IMR-90 (cell line): ENCODE data around the gene PLEKHH2. TPM values are rescaled to one million over a fixed set of nuclear protein-coding genes. Genes with fewer than 3 reads are reported as not detected.

ENCODE experiments used
- ATAC-seq: fragments of 200-7000 bp; cut with Tn5 transposase; 2 replicates; pipeline ENCODE4 v1.9.1; 2020; ENCODE audit warnings: low read depth, mild to moderate bottlenecking, moderate library complexity
- BruUV-seq: library from RNA; stranded (reverse); fragments of 400-500 nt; replicated peaks from 2 replicates; lab custom pipeline; 2021; lab: Mats Ljungman, UMichigan
- CTCF ChIA-PET: fragments of 300-600 bp; formaldehyde crosslinking; extraction: SDS; loops from one replicate; lab custom pipeline; 2021; ENCODE audit warnings: antibody characterized with exemption; lab: Yijun Ruan, JAX
- POLR2A ChIA-PET: fragments of 300-600 bp; sonication (Branson Sonifier 250); formaldehyde crosslinking; loops from one replicate; lab custom pipeline; 2022; ENCODE audit warnings: antibody characterized with exemption; ENCODE audit not compliant: unreplicated experiment; lab: Charles Lee
- DNase-seq: peaks from one replicate; pipeline ENCODE4 v3.0.0; 2013
- H2AFZ ChIP-seq: replicated peaks from 2 replicates; pipeline ENCODE3; 2013; ENCODE audit warnings: low read length, mild to moderate bottlenecking; ENCODE audit not compliant: poor library complexity
- H2AK5ac ChIP-seq: 2 replicates; pipeline ENCODE4 v1.6.1; 2013; ENCODE audit warnings: low read depth, low read length, inconsistent platforms
- H2AK9ac ChIP-seq: replicated peaks from 2 replicates; pipeline ENCODE3; 2013; ENCODE audit warnings: mild to moderate bottlenecking, low read depth, low read length, moderate library complexity; ENCODE audit not compliant: poor library complexity
- H2BK120ac ChIP-seq: 2 replicates; pipeline ENCODE4 v1.6.1; 2013; ENCODE audit warnings: low read depth, low read length, inconsistent platforms
- H2BK15ac ChIP-seq: 3 replicates; pipeline ENCODE4 v1.6.1; 2013; ENCODE audit warnings: low read depth, low read length, inconsistent platforms
- H2BK20ac ChIP-seq: 2 replicates; pipeline ENCODE4 v1.6.1; 2013; ENCODE audit warnings: low read depth, mild to moderate bottlenecking, inconsistent platforms, low read length, moderate library complexity
- H2BK5ac ChIP-seq: 2 replicates; pipeline ENCODE4 v1.6.1; 2013; ENCODE audit warnings: mild to moderate bottlenecking, low read depth, low read length, inconsistent platforms; ENCODE audit not compliant: poor library complexity, severe bottlenecking
- H3K14ac ChIP-seq: replicated peaks from 2 replicates; pipeline ENCODE4 v1.6.1; 2013; ENCODE audit warnings: low read depth, low read length, inconsistent platforms
- H3K18ac ChIP-seq: 2 replicates; pipeline ENCODE4 v1.6.1; 2013; ENCODE audit warnings: low read depth, low read length, control low read depth
- H3K23ac ChIP-seq: 2 replicates; pipeline ENCODE4 v1.6.1; 2013; ENCODE audit warnings: low read depth, low read length, inconsistent platforms
- H3K27ac ChIP-seq: 2 replicates; pipeline ENCODE4 v1.5.1; 2013; ENCODE audit warnings: mild to moderate bottlenecking, control low read depth, low read length; ENCODE audit not compliant: insufficient read depth
- H3K27me3 ChIP-seq: 2 replicates; pipeline ENCODE4 v1.6.1; 2013; ENCODE audit warnings: low read length; ENCODE audit not compliant: control insufficient read depth, insufficient read depth
- H3K36me3 ChIP-seq: 2 replicates; pipeline ENCODE4 v1.6.1; 2013; ENCODE audit warnings: low read length, mixed read lengths; ENCODE audit not compliant: control insufficient read depth, insufficient read depth
- H3K4ac ChIP-seq: 2 replicates; pipeline ENCODE4 v1.6.1; 2013; ENCODE audit warnings: low read depth, low read length, inconsistent platforms
- H3K4me1 ChIP-seq: 2 replicates; pipeline ENCODE4 v1.6.1; 2013; ENCODE audit warnings: low read length, mixed read lengths; ENCODE audit not compliant: control insufficient read depth, insufficient read depth
- H3K4me2 ChIP-seq: 2 replicates; pipeline ENCODE4 v1.6.1; 2013; ENCODE audit warnings: low read depth, mild to moderate bottlenecking, control low read depth, low read length, moderate library complexity
- H3K4me3 ChIP-seq: 2 replicates; pipeline ENCODE4 v1.5.1; 2013; ENCODE audit warnings: low read depth, mild to moderate bottlenecking, control low read depth, low read length, moderate library complexity; ENCODE audit not compliant: insufficient read depth
- H3K56ac ChIP-seq: 2 replicates; pipeline ENCODE4 v1.6.1; 2013; ENCODE audit warnings: low read length, inconsistent platforms; ENCODE audit not compliant: insufficient read depth; ENCODE audit errors: extremely low read depth
- H3K79me1 ChIP-seq, 2 experiments: 2 replicates each; pipeline ENCODE4 v1.6.1; 2013; ENCODE audit warnings: low read length in 2 of 2, inconsistent platforms in 1 of 2, low read depth in 1 of 2
- H3K9ac ChIP-seq: 2 replicates; pipeline ENCODE4 v1.6.1; 2013; ENCODE audit warnings: low read depth, low read length, control low read depth
- H3K9me1 ChIP-seq: 2 replicates; pipeline ENCODE4 v1.6.1; 2013; ENCODE audit warnings: low read length, inconsistent platforms; ENCODE audit not compliant: insufficient read depth
- H3K9me3 ChIP-seq: 2 replicates; pipeline ENCODE4 v1.6.1; 2013; ENCODE audit warnings: low read length; ENCODE audit not compliant: control insufficient read depth, insufficient read depth
- H4K20me1 ChIP-seq: 2 replicates; pipeline ENCODE4 v1.6.1; 2013; ENCODE audit warnings: low read length, inconsistent platforms; ENCODE audit not compliant: insufficient read depth
- H4K5ac ChIP-seq: 2 replicates; pipeline ENCODE4 v1.6.1; 2013; ENCODE audit warnings: mild to moderate bottlenecking, low read depth, low read length, control low read depth
- H4K8ac ChIP-seq, 2 experiments: 2 replicates each; pipeline ENCODE4 v1.6.1; 2013; ENCODE audit warnings: low read depth in 2 of 2, low read length in 2 of 2, control low read depth in 1 of 2, inconsistent platforms in 1 of 2
- H4K91ac ChIP-seq: 2 replicates; pipeline ENCODE4 v1.6.1; 2013; ENCODE audit warnings: low read depth, low read length, inconsistent platforms; ENCODE audit not compliant: insufficient read depth
- BHLHE40 ChIP-seq: fragments of 150-350 bp; IDR thresholded peaks from 2 replicates; pipeline ENCODE4 v1.6.1; 2016; ENCODE audit warnings: mild to moderate bottlenecking, low read depth, low read length
- FOS ChIP-seq: fragments of 150-350 bp; IDR thresholded peaks from 2 replicates; pipeline ENCODE4 v1.6.1; 2016; ENCODE audit warnings: low read depth, low read length
- MAZ ChIP-seq: IDR thresholded peaks from 2 replicates; pipeline ENCODE4 v1.6.1; 2012; ENCODE audit warnings: low read depth, mild to moderate bottlenecking, low read length, improper control_type of control experiment, moderate library complexity, borderline replicate concordance
- MXI1 ChIP-seq: IDR thresholded peaks from 2 replicates; pipeline ENCODE4 v1.6.1; 2012; ENCODE audit warnings: low read depth, mild to moderate bottlenecking, low read length, moderate library complexity, borderline replicate concordance
- NFE2L2 ChIP-seq: fragments of 150-350 bp; IDR thresholded peaks from 2 replicates; pipeline ENCODE4 v1.6.1; 2016; ENCODE audit warnings: low read depth, mild to moderate bottlenecking, low read length
- POLR2A ChIP-seq: IDR thresholded peaks from 2 replicates; pipeline ENCODE4 v1.6.1; 2012; ENCODE audit warnings: mild to moderate bottlenecking, low read depth, low read length
- RAD21 ChIP-seq: IDR thresholded peaks from 2 replicates; pipeline ENCODE4 v1.6.1; 2012; ENCODE audit warnings: low read length, improper control_type of control experiment
- RFX5 ChIP-seq: IDR thresholded peaks from 2 replicates; pipeline ENCODE4 v1.8.0; 2012; ENCODE audit warnings: low read depth, mild to moderate bottlenecking, low read length, moderate library complexity
- SMC3 ChIP-seq: fragments of 150-350 bp; IDR thresholded peaks from 2 replicates; pipeline ENCODE4 v1.6.1; 2016; ENCODE audit warnings: low read depth, mild to moderate bottlenecking, antibody characterized with exemption, low read length, moderate library complexity
- USF2 ChIP-seq: fragments of 150-350 bp; IDR thresholded peaks from 2 replicates; pipeline ENCODE4 v1.6.1; 2017; ENCODE audit warnings: mild to moderate bottlenecking, antibody characterized with exemption, low read length, low read depth
- WGBS, 2 experiments: methylation state at CpG; one replicate each; pipeline versions ENCODE4 v1.1.5 to v1.1.7; 2013; ENCODE audit warnings: missing lambda C conversion rate in 2 of 2; ENCODE audit not compliant: insufficient read length in 1 of 2; ENCODE audit errors: extremely low coverage in 2 of 2; 5-methylcytosine and 5-hydroxymethylcytosine counted together
- dilution Hi-C: fragments of 300-500 bp; cut with HindIII; formaldehyde crosslinking; loops from one replicate; pipeline ENCODE4 v1.14.3; 2018; ENCODE audit warnings: low sequenced_read_pairs; ENCODE audit not compliant: unreplicated experiment
- in situ Hi-C: fragments of 300-500 bp; cut with MboI; formaldehyde crosslinking; loops from 3 replicates; pipeline ENCODE4 v1.14.3; 2019; ENCODE audit warnings: low sequenced_read_pairs, inconsistent platforms, mixed read lengths
- intact Hi-C: fragments of 100-400 bp; cut with micrococcal nuclease; formaldehyde crosslinking; loops from 2 replicates; pipeline ENCODE4 v1.10.0; 2022
- polyA plus RNA-seq, 3 experiments: library from polyadenylated mRNA; depleted of rRNA; stranded (reverse); fragments of >200 nt; gene quantifications; 2 replicates each; pipeline ENCODE4 v1.2.3, GENCODE V29; 2012; ENCODE audit warnings: low replicate concordance in 1 of 3
- total RNA-seq: library from RNA; depleted of rRNA; stranded (reverse); fragments of >200 nt; gene quantifications from 2 replicates; pipeline ENCODE4 v1.2.3, GENCODE V29; 2012
- TF ChIP-seq, protein P1 (sequence below): fragments of 150-350 bp; IDR thresholded peaks from 2 replicates; pipeline ENCODE4 v1.6.1; 2016; ENCODE audit warnings: low read depth, mild to moderate bottlenecking, low read length, moderate library complexity, borderline replicate concordance

PLEKHH2 gene
- total and polyA plus RNA-seq, 2 of the 4 experiments (the other 2 are of a cell fraction) = 2.0 to 3.3 TPM

DNA sequence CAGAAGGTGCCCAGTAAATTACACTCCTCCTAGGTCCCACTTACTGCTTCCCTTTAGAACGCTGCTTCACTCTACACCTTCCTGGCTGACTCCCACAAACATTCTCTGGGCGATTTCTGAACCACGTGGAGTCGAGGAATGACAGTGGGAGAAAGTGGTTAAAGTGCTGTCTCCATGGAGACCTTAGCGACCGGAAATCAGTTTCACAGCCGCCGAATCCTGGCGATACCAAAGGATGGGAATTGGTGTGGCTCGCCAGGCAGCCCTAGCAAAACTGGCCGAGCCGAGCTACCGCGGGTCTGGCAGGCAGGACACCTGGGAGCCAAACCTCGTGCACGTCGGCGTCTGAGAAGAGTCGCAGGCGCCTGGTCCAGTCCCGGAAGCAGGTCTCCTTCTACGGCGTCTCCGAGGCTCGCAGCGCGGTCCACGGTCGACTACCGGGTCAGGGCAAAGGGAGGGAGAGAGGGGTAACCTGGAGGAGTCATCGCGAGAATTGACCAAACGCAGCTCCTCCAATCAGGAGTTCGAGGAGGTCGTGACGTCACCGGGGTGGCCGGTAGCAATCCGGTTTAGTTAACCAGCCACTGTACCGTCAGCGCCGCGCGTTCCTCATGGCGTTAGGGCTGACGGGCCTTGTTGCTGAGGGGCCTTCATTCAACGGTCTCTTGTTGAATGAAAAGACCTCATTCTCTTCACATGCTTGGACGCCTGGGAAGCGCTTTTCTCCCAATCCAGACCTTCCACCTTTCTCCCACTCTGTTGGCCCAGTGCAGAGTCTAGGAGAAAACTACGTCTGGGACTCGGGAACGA is 41.3 kb upstream of the PLEKHH2 start, which contains the start of gene THADA:
Gene THADA (minus strand): TSS at position 436 of the 810 bp plus-strand sequence. CDS start 3,646 bp downstream, outside the sequence.
- Histone ChIP-seq H3K36me3 (peaks cover 1% of the 10 kb centered on the region; the same call in 1 of the 2 replicates), H3K9me1 (peaks cover 3% of the 10 kb centered on the region; the same call in 1 of the 2 replicates), H3K9ac (peak within 1 kb of the TSS; percentile 84), H3K4me1 (no peaks in the 10 kb centered on the region), H3K79me1 (peaks cover 14 to 31% of the 10 kb centered on the region in 2 experiments), H3K23ac (peak within 1 kb of the TSS; percentile 96), H3K4me3 (peak within 1 kb of the TSS; percentile 83), H3K56ac (peak within 1 kb of the TSS; percentile 95), H2AFZ (peak within 1 kb of the TSS; percentile 98), H4K20me1 (no peaks in the 10 kb centered on the region), H3K27ac (peak within 1 kb of the TSS; percentile 85), H3K4ac (peak within 1 kb of the TSS; percentile 95), H4K5ac (peak within 1 kb of the TSS; percentile 86), H4K8ac (peak within 1 kb of the TSS; percentile 85 to 97), H2AK5ac (peak within 1 kb of the TSS; percentile 75), H3K27me3 (no peaks in the 10 kb centered on the region), H2BK120ac (peak within 1 kb of the TSS; percentile 78), H2BK20ac (no peak within 1 kb of the TSS), H3K4me2 (peak within 1 kb of the TSS; percentile 97), H2BK15ac (no peak within 1 kb of the TSS), H4K91ac (peak within 1 kb of the TSS; percentile 87), H2BK5ac (peak within 1 kb of the TSS; percentile 84), H2AK9ac (peak within 1 kb of the TSS; percentile 65), H3K9me3 (no peaks in the 10 kb centered on the region), H3K14ac (peak within 1 kb of the TSS; percentile 99), H3K18ac (peak within 1 kb of the TSS; percentile 59)
- dilution Hi-C loops = no loop called here
- CTCF ChIA-PET = interaction anchor here (0.9 to 1.0 kb wide), 2 partner anchors 9 to 17 kb away, joined by 3 to 9 read pairs; no protein-coding TSS in a partner anchor
- ATAC-seq (peak; percentile 99), DNase-seq (peak; percentile 99)
- TF ChIP-seq NFE2L2 = no peak
- peak; percentile 51; the same call in 1 of the 2 replicates for TF ChIP-seq USF2
- peak; percentile 98 for TF ChIP-seq POLR2A
- TF ChIP-seq, protein P1, sequence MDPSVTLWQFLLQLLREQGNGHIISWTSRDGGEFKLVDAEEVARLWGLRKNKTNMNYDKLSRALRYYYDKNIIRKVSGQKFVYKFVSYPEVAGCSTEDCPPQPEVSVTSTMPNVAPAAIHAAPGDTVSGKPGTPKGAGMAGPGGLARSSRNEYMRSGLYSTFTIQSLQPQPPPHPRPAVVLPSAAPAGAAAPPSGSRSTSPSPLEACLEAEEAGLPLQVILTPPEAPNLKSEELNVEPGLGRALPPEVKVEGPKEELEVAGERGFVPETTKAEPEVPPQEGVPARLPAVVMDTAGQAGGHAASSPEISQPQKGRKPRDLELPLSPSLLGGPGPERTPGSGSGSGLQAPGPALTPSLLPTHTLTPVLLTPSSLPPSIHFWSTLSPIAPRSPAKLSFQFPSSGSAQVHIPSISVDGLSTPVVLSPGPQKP = 0 out of 2 replicates have a peak, but pooled peaks have one; percentile 42
- peak; percentile 78 for TF ChIP-seq RFX5
- TF ChIP-seq MXI1 = peak; percentile 99
- no peak for TF ChIP-seq RAD21
- TF ChIP-seq SMC3 = no peak
- TF ChIP-seq BHLHE40 = no peak
- TF ChIP-seq MAZ = peak; percentile 95
- peak; percentile 39; the same call in 1 of the 2 replicates for TF ChIP-seq FOS
- in situ Hi-C loops = no loop called here
- intact Hi-C loops = no loop called here
- POLR2A ChIA-PET = interaction anchor here (0.6 to 1.0 kb wide), 2 partner anchors 9 to 16 kb away, joined by 8 to 11 read pairs; no protein-coding TSS in a partner anchor
- 0% methylated on average over 14 of the region's 52 CpGs; no CpG with 5 or more reads in 1 of the 2 experiments for WGBS, 2 experiments
- TSS peak; percentile 70 for BruUV-seq
